ENCODE results near the gene DLG4.

The DLG4 gene

DNA sequence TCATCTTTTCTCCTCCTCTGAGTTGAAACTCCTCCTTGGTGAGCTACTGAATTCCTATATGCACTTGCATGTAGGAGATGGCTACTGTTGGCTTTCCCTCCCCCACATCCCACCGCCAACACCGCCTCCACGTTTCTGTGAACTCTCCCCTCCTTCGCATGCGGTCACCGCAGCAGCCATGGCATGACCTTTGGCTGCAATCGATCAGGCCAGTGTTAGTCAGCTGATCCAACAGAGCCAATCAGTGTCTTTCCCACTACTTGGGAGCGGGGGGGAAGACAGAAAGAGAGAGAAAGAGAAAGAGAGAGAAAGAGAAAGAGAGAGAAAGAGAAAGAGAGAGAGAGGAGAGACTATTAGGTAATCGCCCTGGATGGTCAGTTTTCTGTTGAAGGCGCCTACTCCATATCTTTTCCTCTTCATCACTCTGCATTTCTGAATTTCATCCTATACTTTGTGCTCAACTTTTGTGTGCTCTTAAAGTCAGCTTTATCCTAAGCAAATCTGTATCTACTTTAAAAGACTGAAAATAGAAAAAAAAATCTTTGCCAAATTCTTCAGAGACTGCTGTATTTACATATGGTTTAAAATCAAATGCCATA is 63.2 kb downstream of the DLG4 start:
- no peak overlapping the region for H3K4me3 ChIP-seq (ENCODE audit: low read depth, low read length)
- no peak for TF ChIP-seq CTCF (IDR thresholded peaks at IDR 0.05; ENCODE audit: borderline replicate concordance, insufficient read depth, low read depth, low read length)

DNA sequence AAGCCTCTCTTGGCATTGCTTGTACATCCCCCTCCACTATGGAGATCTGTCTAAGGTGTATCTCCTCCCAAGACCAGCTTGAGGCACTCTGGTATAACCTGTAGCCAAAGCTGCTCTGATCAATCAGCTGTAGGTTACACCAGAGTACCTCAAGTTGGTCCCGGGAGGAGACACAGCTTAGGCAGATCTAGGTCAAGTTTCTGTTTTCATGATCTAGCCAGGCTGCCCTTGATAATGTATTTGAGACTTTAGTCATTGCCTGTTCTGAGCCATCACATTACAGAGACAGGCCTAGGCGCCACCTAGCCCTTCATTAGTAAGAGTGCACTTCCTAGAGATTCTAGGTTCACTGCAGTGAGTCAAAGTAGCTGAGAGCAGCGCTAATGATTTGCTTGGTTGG is 71.9 kb downstream of the DLG4 start:
- TF ChIP-seq CTCF (IDR thresholded peaks at IDR 0.05; ENCODE audit: borderline replicate concordance, insufficient read depth, low read depth, low read length), result no peak
- H3K4me3 ChIP-seq (ENCODE audit: low read depth, low read length), result no peak overlapping the region

DNA sequence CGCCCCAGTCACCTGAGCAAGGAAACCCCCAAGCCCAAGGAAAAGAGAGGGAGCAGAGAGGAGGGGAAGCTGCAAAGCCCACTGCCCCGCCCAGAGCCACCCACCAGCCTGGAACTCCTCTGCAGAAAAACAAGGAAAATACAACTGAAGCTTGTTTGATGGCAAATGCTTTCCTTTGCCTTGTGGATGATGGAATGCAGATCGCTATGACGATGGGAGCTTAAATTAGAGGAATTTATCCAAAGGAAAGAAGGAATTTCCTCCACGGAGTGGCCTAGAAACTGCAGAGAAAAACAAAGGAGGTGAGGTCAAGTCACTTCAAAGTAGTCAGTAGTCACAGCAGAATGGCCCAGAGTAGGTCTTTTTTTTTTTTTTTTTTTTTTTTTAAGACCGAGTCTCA is 73.5 kb downstream of the DLG4 start:
- no peak for TF ChIP-seq CTCF (IDR thresholded peaks at IDR 0.05; ENCODE audit: borderline replicate concordance, insufficient read depth, low read depth, low read length)
- no peak overlapping the region for H3K4me3 ChIP-seq (ENCODE audit: low read depth, low read length)

- no peak overlapping the region for H3K4me3 ChIP-seq (ENCODE audit: low read depth, low read length)
- TF ChIP-seq CTCF (IDR thresholded peaks at IDR 0.05; ENCODE audit: borderline replicate concordance, insufficient read depth, low read depth, low read length), result no peak
Measured at GRCh38 chr17:7144213-7144612, 75.4 kb downstream of the DLG4 start.

DNA sequence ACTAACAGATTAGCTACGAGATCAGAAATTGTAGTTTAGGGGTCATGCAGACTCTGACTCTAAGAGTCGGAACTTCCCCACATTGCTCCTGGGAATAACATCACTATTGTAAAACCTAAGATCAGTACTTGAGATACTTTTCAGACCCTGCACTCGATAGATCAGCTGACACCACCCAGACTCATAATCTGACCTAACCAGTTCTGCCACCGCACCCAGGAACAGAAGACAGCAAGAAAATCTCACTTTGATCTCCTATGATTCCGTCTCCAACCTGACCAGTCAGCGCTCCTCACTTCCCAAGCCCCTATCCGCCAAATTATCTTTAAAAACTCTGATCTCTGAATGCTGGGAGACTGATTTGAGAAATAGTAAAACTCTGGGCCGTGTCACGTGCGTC is 77.8 kb downstream of the DLG4 start:
- H3K4me3 ChIP-seq (ENCODE audit: low read depth, low read length), result no peak overlapping the region
- no peak for TF ChIP-seq CTCF (IDR thresholded peaks at IDR 0.05; ENCODE audit: borderline replicate concordance, insufficient read depth, low read depth, low read length)

- TF ChIP-seq CTCF (IDR thresholded peaks at IDR 0.05; ENCODE audit: borderline replicate concordance, insufficient read depth, low read depth, low read length), result no peak
- H3K4me3 ChIP-seq (ENCODE audit: low read depth, low read length), result no peak overlapping the region
Measured at GRCh38 chr17:7139400-7139799, 80.2 kb downstream of the DLG4 start.

DNA sequence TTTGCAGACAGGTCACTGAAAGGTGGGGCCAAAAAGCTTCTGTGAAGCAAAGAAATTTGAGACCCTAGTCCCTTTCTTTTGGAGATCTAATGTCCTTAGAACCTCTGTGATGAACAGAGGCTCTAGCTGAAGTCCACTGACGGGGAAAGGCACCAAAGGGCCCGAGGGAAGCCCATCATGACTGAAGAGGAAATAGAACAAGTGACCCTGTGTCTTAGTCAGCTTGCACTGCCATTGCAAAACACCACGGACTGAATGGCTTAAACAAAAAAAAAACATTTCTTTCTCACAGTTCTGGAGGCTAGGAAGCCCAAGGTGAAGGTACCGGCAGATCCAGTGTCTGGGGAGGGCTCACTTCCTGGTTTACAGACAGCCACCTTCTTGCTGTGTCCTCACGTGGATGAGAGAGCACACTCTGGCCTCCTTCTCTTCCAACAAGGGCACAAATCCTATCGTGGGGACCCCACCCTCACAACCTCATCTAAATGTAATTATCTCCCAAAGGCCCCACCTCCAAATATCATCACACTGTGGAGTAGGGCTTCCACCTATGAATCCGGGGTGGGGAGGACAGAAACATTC is 80.7 kb downstream of the DLG4 start:
- TF ChIP-seq CTCF (IDR thresholded peaks at IDR 0.05; ENCODE audit: borderline replicate concordance, insufficient read depth, low read depth, low read length), result no peak

More for the DNA sequence above, 80.7 kb downstream of the DLG4 start:
- H3K4me3 ChIP-seq (ENCODE audit: low read depth, low read length), result no peak overlapping the region

Measured in GM12875 (cell line).